HG03045 (cell line): ENCODE results near the gene UBE2D4.
"Not testable (repeated sequence)": the region's sequence is repeated elsewhere in the genome, so short reads cannot be mapped to it uniquely, and the experiment has no call there.

Experiments
- ATAC-seq: cut with Tn5 transposase; IDR thresholded peaks from one replicate; pipeline ENCODE4 v1.9.1; 2021; ENCODE audit warnings: mild to moderate bottlenecking, moderate library complexity; ENCODE audit not compliant: unreplicated experiment

UBE2D4 gene

GRCh38 chr7:43925984-43926797, at the start of gene UBE2D4:
TSS of gene UBE2D4 (plus strand) at chr7:43926436. CDS start at chr7:43926533, 97 bp downstream.
- peak; percentile 91 for ATAC-seq

GRCh38 chr7:43876976-43877745, 49.1 kb upstream of the UBE2D4 start:
- no peak for ATAC-seq

- no peak for ATAC-seq
Observed at GRCh38 chr7:43877968-43878864, 48.0 kb upstream of the UBE2D4 start.

GRCh38 chr7:43878867-43879266, 47.4 kb upstream of the UBE2D4 start:
- ATAC-seq: no peak

GRCh38 chr7:43879477-43879876, 46.8 kb upstream of the UBE2D4 start:
- ATAC-seq: no peak

- ATAC-seq: no peak
Observed at GRCh38 chr7:43880596-43880995, 45.6 kb upstream of the UBE2D4 start.

GRCh38 chr7:43884209-43884608, 42.0 kb upstream of the UBE2D4 start:
- no peak for ATAC-seq

- ATAC-seq: no peak
Observed at GRCh38 chr7:43884617-43885016, 41.6 kb upstream of the UBE2D4 start.

GRCh38 chr7:43888993-43889945, 37.0 kb upstream of the UBE2D4 start:
- no peak for ATAC-seq

- ATAC-seq: no peak
Observed at GRCh38 chr7:43890468-43890867, 35.8 kb upstream of the UBE2D4 start.

- no peak for ATAC-seq
Observed at GRCh38 chr7:43891069-43891955, 34.9 kb upstream of the UBE2D4 start.

GRCh38 chr7:43895847-43896415, 30.3 kb upstream of the UBE2D4 start:
- no peak for ATAC-seq

- ATAC-seq: not testable (repeated sequence)
Observed at GRCh38 chr7:43898571-43898970, 27.7 kb upstream of the UBE2D4 start.

GRCh38 chr7:43902542-43903054, 23.6 kb upstream of the UBE2D4 start:
- ATAC-seq: no peak

- ATAC-seq: no peak
Observed at GRCh38 chr7:43904533-43905208, 21.6 kb upstream of the UBE2D4 start.

GRCh38 chr7:43905209-43905946, 20.9 kb upstream of the UBE2D4 start:
- no peak for ATAC-seq

- ATAC-seq: peak; percentile 39
Observed at GRCh38 chr7:43905956-43906330, 20.3 kb upstream of the UBE2D4 start.
